Left kidney (tissue), 2 donors: ENCODE data around the gene CCDC85B. TPM values are rescaled to one million over a fixed set of nuclear protein-coding genes. Genes with fewer than 3 reads are reported as not detected.

Source experiments
- DNase-seq: peaks from one replicate; pipeline ENCODE4 v3.0.0-alpha.2; 2013
- polyA plus RNA-seq: library from polyadenylated mRNA; unstranded; fragments of 120-200 nt; gene quantifications from one replicate; pipeline ENCODE4 v1.2.1, GENCODE V29; 2013; ENCODE audit not compliant: insufficient read length

CCDC85B gene
- polyA plus RNA-seq, 1 donor, result 5.0 TPM

GRCh38 chr11:65903715-65904114 is 13.2 kb downstream of the CCDC85B start:
- no peak for DNase-seq

DNA sequence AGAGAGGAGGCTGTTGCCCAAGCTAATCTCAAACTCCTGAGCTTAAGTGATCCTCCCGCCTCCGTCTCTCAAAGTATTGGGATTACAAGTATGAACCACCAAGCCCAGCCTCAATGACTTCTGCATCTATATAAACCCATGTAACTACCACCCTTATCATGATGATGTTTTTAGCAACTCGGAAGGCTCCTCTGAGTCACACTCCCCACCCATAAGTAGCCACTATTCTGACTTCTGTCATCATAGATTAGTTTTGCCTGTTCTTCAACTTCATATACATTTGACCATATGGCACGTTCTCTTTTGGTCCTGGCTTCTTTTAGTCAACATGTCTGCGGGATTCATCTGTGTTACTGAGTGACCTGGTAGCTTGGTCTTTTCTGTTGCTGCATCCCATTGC is 16.1 kb downstream of the CCDC85B start:
- no peak for DNase-seq

DNA sequence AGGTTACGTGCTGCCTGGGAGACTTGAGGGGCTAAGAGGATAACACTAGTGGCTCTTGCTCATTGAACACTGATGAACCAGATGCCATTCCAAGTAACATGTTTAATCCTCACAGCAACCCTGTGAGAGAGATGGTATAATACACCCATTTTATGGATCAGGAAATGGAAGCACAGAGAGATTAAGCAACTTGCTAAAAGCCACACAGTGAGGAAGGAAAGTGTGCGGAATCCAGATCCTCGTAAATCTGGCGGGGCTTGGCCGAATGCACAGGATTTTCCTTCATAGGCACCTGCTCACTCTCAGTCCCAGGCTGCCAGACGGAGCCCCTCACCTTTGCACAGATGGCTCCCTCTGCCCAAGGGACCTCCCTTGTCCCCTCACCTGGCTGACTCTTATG is 17.4 kb downstream of the CCDC85B start:
- no peak for DNase-seq

- DNase-seq, result no peak
Observed at GRCh38 chr11:65911682-65912568, 21.5 kb downstream of the CCDC85B start.

- DNase-seq, result no peak
Observed at GRCh38 chr11:65912845-65913244, 22.4 kb downstream of the CCDC85B start.

DNA sequence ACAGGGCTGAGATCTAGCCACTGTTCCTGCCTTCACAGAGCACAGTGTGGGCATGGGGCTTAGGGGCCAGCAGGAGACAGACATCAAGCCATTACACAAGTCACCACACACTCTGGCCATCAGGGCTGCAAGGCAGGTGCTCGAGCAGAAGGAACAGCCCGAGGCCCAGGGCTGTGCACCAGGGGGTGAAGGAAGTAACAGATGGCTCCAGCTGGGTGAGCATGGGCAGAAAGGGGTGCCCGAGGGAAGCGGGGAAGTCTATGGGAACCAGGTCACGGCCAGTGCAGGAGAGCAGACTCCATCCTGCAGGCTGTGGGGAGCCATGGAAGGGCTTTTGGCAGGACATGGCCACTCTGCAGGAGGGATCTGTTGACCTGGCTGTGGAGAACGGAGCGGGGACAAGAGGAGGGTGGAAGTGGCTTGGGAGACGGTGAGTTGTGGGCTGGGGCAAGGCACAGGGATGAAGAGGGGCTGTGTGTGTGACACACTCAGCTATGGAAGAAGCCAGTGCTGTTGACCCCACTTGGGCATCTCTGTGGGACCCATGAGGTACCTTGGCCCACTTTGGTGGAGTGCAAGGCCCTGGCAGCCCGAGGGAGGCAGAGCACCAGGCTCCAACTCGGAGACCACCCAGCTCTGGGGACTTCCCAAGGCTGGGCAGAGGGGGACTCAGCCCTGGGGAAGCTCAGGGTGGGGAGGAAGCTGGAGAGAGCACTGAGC is 24.8 kb downstream of the CCDC85B start:
- no peak for DNase-seq

- DNase-seq, result no peak
Observed at GRCh38 chr11:65915821-65916251, 25.4 kb downstream of the CCDC85B start.

DNA sequence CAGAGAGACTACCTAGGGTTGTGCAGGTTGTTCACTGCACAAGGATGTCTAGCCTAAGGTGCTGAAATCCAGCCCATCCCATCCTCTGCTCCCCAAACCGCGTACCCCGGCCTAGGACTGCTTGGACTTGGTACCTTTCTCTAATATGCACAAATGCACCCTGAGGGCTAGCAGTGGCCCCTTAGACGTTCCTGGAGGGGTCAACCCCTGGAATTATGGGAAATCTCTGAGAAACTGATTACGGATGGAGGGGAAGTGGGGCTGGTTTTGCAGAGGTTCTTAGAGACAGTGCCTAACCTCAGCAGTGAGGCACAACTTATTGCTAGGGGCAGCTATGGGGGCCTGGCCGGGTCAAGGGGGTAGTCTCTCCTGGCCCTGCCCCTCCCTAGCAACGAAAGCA is 25.9 kb downstream of the CCDC85B start:
- no peak for DNase-seq

- no peak for DNase-seq
Observed at GRCh38 chr11:65917077-65917433, 26.6 kb downstream of the CCDC85B start.

DNA sequence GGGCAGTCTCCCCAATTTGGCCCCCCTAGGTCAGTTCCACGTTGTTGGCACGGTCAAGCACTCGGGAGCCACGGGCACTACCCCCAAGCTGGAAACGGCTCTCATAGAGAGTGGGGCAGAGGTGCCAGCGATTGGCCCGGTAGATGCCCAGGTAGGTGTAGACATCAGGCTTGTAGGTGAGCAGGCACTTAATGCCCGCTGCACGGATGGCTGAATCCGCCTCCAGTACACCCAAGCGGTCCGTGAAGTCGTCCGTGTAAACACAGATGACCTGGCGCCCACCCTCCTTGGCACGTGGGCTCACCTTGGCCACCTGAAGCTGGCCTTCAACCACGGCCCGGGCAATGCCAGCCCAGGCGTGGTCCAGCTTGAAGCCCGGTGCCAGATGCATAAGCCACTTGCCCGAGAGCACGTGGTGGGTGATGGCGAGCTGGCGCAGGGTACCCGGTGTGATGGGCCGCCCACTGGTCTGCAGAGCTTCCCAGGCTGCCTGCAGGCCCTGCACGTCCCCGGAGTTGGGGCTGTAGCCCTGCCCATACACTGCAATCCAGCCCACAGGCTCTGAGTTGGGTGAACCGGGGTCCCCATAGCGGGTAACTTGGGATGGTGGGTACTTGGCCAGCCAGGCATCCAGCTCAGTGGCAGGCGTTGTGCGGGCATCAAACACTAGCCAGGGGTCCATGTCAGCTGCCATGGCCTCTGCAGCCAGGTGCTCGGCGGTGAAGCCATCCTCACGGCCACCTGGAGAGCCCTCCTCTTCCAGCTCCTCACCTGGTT is 27.1 kb downstream of the CCDC85B start:
- DNase-seq, result no peak

DNA sequence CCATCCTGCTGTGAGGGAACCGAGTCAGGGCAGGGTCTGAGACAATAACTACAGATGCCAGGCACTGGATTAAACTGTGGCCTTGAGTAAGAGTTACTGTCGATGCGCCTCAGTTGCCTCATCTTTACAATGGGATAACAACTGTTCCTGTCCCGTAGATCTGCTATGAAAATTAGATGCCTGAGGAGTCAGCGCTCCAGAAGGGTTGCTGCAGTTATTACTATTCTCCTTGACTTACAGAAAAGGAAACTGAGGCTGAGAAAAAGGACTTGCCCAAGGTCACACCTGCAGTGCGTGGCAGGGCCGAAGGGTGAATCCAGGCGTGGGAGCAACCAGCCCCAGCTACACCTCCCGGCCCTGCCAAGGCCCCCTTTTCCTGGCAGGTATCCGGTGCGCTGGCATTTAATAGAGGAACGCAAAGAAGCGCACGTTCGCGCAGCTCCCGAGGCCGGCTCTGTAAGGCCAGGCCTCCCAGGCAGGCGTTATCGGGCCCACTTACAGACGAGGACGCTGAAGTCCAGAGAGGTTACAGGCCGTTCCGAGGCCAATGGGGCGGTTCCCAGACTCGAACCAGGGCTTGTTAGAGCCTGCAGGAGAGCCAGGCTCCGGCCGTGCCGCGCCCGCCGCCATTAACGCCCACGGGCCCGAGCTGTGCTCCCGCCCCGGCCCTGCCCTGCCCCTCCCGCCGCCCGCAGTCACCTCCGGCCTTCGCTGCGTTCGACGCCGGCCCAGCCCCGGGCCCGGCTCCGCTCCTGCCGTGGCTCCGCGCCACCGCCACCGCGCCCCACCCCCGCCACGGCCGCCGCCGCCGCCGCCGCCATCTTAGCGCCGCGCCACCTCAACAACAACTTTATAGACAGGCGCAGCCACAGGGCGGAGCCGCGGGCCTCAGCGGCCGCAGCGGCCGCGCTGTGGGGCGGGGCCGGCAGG is 28.0 kb downstream of the CCDC85B start, which contains the start of gene C11orf68:
TSS of gene C11orf68 (minus strand) at position 852 of the 930 bp plus-strand sequence. CDS start at position 821, 31 bp downstream.
- DNase-seq, result no peak

GRCh38 chr11:65919141-65919572 is 28.7 kb downstream of the CCDC85B start, which contains the start of gene DRAP1:
TSS of gene DRAP1 (plus strand) at chr11:65919426. CDS start at chr11:65919502, 76 bp downstream.
- peak; percentile 98 for DNase-seq

DNA sequence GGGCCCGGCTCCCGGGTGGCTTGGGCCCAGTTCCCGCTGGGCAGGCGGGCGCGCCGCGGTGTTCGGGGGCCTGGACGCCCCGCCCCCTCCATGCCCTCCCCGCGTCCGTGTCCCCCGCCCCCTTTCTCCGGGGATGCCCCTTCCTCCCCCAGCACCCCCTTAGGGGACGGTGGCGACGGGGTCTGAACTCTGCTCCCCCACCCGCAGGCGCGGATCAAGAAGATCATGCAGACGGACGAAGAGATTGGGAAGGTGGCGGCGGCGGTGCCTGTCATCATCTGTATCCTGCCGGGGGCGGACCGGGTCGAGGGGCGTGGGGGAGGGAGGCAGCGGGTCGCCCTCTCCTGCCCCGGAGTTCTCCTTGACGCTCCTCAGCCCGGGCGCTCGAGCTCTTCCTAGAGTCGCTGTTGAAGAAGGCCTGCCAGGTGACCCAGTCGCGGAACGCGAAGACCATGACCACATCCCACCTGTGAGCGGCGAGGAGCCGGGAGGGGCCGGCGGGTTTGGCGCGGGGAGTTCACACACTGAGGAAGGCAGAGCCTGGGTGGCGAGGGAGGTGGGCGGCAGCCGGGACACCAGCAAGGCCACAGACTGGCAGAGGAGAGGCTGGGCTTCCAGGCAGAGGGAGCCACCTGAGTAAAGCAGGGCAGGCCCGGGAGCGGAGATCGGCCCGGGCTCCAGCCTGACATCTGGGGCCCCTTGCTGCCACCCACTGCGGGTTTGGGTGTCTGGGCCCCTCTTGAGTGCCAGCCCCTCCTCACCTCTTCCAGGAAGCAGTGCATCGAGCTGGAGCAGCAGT is 29.3 kb downstream of the CCDC85B start:
- no peak for DNase-seq

DNA sequence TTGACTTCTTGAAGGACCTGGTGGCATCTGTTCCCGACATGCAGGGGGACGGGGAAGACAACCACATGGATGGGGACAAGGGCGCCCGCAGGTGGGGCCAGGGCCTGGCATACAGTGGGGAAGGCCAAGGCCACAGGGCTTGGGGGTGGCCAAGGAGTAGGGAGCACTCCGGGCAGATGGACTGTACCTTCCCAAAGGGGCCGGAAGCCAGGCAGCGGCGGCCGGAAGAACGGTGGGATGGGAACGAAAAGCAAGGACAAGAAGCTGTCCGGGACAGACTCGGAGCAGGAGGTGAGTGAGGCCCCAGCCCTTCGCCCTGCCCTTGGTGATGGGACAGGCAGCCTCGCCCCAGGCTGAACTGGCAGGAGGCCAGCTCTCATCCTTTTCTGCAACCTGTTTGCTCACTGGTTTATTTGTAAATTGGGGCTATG is 29.9 kb downstream of the CCDC85B start:
- DNase-seq, result no peak

DNA sequence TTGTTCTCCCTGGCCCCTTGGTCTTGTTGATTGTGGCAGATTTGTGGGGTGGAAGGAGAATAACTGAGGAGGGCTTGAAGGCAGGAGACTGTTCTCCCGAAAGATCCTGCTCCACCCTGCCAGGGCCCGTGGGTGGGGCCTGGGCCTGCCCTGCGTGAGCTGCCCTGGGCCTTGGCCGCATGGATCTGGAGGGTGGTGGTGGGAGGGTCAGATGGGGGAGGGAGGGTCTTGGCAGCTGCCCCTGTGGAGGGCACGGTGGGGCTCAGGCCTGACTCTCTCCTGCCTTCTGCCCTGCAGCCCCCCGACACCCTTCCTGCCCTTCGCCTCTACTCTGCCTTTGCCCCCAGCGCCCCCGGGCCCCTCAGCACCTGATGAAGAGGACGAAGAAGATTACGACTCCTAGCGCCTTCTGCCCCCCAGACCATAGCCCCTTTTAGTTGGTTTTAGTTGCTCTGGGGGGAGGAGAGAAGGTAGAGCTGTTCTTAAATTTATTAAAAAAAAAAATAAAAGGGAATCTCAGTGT is 30.6 kb downstream of the CCDC85B start:
- DNase-seq, result no peak

DNA sequence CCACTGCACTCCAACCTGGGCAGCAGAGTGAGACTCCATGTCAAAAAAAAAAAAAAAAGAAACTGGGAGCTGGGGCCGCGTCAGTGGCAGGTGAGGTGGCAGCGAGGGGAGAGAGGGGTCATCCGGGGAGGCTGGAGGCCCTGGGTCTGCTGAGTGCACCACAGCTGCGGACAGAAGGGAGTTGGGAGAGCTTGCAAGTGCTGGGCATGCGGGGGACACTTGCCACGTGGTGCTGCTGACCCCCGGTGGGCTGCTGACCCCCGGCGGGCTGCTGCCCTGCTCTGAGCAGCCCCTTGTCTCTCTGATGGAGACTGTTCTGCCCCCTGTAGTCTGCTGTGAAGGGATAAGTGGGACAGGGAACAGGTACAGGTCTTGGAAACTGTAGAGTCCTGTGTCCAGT is 31.4 kb downstream of the CCDC85B start:
- DNase-seq, result no peak

DNA sequence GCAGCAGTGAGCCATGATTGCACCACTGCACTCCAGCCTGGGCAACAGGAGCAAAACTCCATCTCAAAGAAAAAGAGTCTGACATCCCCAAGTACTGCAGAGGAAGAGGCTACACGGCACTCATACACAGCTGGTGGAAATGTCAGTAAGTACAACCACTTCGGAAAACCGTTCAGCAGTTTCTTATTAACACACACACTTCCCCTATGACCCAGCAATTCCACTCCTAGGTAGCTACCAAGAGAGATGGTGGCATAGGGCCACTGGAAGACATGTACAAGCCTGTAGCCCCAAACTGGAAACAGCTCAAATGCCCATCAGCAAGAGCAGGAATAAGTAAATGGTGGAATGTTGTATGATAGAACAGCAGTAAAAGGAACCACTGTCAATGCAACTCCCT is 32.1 kb downstream of the CCDC85B start:
- DNase-seq, result no peak

DNA sequence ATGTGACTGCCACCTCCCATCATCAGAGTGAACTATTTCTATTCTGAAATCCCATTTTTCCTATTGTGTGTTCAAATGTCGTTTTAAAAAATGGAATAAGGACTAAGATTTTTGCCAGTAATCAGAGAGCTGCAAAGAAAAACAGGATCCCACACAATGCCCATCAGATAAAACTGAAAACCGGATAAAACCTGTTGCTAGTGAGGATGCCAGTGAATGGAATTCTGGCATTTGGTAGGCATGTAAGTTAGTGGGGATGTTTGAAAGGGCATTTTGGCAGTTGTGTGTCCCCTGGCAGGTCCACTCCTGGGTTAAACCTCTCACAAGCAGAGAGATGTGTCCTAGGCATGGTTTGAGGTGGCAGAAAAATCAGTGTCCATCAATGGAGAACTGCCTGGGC is 34.9 kb downstream of the CCDC85B start:
- no peak for DNase-seq

DNA sequence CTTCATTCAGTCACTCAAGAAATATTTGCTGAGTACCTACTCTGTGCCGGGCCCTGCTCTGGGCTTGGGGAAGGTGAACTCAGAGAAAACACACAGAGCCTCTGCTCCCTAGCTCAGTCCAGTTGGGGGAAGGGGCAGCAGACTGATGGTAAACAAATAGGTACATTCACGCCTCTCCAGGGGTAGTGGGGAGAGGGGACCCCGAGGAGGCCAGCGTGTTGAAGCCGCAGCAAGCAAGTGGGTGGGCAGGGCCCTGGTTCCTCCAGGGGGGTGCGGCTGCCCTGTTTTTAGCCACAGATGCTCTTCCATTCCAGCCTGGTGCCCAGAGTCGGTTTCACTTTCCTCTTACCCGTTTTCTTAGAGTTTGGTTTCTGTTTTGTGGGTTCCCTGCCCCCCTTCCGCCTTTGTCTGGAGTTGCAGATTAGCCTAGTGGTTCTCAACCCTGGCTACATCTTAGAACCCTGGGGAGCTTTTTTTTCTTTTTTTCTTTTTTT is 37.5 kb downstream of the CCDC85B start:
- DNase-seq, result no peak

GRCh38 chr11:65928667-65929066 is 38.2 kb downstream of the CCDC85B start:
- DNase-seq, result no peak
